GM20000 (cell line): ENCODE data around the gene STMND1.
A peak's percentile ranks its signal among the peaks of the same experiment; 100 is the strongest.

Source experiments
- DNase-seq: peaks from one replicate; pipeline ENCODE4 v3.0.0; 2012; ENCODE audit warnings: low spot score
- CTCF ChIP-seq: IDR thresholded peaks from 2 replicates; pipeline ENCODE4 v1.5.1; 2012; ENCODE audit warnings: mild to moderate bottlenecking, control low read depth; ENCODE audit errors: extremely low read depth, missing control alignments

The STMND1 gene

GRCh38 chr6:17086469-17086868 is 15.4 kb upstream of the STMND1 start:
- TF ChIP-seq CTCF, result peak; percentile 23
- peak; percentile 50 for DNase-seq

DNA sequence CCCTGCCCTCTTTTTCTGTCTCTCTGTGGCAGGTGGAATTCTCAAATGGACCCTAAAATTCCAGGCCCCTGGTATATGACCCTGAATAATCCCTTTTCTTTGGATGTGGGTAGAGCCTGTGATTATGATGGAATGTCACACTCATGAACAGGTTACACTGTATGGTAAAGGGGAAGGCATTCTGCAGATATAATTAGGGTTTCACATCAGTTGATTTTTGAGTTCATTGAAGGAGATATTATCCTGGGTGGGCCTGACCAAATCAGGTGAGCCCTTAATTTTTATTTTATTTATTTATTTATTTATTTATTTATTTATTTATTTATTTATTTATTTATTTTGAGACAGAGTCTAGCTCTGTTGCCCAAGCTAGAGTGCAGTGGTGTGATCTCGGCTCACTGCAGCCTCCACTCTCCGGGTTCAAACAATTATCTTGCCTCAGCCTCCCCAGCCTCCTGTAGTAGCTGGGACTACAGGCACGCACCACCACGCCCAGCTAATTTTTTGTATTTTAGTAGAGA is 13.7 kb upstream of the STMND1 start:
- TF ChIP-seq CTCF, result no peak
- DNase-seq, result no peak

DNA sequence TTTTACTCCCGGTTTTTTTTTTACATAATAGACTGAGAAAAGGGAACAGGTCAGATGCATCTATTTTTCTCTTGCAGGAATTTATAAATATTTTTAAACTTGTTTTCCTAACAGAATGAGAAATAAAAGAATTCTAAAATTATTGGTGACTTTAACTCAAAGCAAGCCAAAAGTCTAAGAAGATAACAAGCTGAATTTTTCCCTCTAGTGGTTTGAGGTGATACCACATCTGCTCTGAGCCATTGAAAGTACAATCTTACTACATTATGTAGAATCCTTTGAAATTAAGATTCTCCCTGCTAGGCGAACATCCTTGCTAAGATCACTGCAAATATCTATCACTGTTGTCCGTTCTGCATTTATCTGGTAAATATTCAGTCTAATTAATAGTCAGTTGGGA is 10.7 kb upstream of the STMND1 start:
- no peak for TF ChIP-seq CTCF
- no peak for DNase-seq

GRCh38 chr6:17093686-17094085 is 8.2 kb upstream of the STMND1 start:
- TF ChIP-seq CTCF, result no peak
- no peak for DNase-seq

GRCh38 chr6:17096096-17096495 is 5.8 kb upstream of the STMND1 start:
- no peak for TF ChIP-seq CTCF
- no peak for DNase-seq

GRCh38 chr6:17096652-17097051 is 5.2 kb upstream of the STMND1 start:
- DNase-seq, result no peak
- TF ChIP-seq CTCF, result no peak

DNA sequence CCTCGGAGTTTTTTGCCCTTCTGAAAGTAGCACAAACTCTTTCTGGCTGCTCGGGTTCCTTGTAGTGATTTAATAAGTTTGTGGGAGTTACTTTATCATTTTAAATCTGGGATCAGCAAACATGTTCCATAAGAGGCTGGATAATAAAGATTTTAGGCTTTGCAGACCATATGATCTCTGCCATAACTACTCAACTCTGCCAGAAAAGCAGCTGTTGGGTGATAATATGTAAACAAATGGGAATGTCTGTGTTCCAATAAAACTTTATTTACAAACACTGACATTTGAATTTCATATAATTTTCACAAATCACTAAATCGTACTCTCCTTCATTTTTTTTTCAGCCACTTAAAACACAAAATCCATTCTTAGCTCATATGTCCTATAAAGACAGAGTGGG is 3.9 kb upstream of the STMND1 start:
- no peak for TF ChIP-seq CTCF

More for the DNA sequence above, 3.9 kb upstream of the STMND1 start:
- DNase-seq, result no peak
